B cell (primary cell): ENCODE measurements around the gene ZNF230. TPM values are rescaled to one million over a fixed set of nuclear protein-coding genes. Genes with fewer than 3 reads are reported as not detected.
A peak's percentile ranks its signal among the peaks of the same experiment; 100 is the strongest.

Source experiments
- ATAC-seq: fragments of 200-7000 bp; cut with Tn5 transposase; one replicate; pipeline ENCODE4 v1.10.0; 2021; ENCODE audit warnings: low read depth, mild to moderate bottlenecking, moderate number of reproducible peaks, moderate library complexity
- CTCF ChIA-PET: fragments of 350-600 bp; sonication (Branson Sonifier 250); formaldehyde crosslinking; loops from one replicate; lab custom pipeline; 2021; ENCODE audit warnings: antibody characterized with exemption, inconsistent platforms; lab: Charles Lee
- POLR2A ChIA-PET: fragments of 350-600 bp; sonication (Branson Sonifier 250); formaldehyde crosslinking; loops from one replicate; lab custom pipeline; 2021; ENCODE audit warnings: antibody characterized with exemption; lab: Charles Lee
- DNase-seq: peaks from one replicate; pipeline ENCODE4 v3.0.0; 2013
- H2AFZ ChIP-seq: 2 replicates; pipeline ENCODE4 v1.6.1; 2012; ENCODE audit warnings: mild to moderate bottlenecking, low read depth, low read length; ENCODE audit not compliant: insufficient read depth, poor library complexity, severe bottlenecking
- H3K27ac ChIP-seq, 2 donors: 1 replicate in 1 of 2; 2 replicates in 1 of 2; pipeline ENCODE4 v1.5.1; 2012 to 2013; ENCODE audit warnings: low read length in 2 of 2, mild to moderate bottlenecking in 2 of 2, moderate library complexity in 1 of 2
- H3K27me3 ChIP-seq, 4 experiments: fragments of 200-600 bp in 1 of 4; sonication (generic) in 1 of 4; replicated peaks in 1 of 4; 1 replicate in 2 of 4; 2 replicates in 2 of 4; pipeline versions ENCODE4 v1.6.1 to v1.7.0; 2013 to 2016; ENCODE audit warnings: low read length in 3 of 4, mild to moderate bottlenecking in 2 of 4, mixed read lengths in 1 of 4, moderate library complexity in 1 of 4; ENCODE audit not compliant: insufficient read depth in 4 of 4, control insufficient read depth in 3 of 4; ENCODE audit errors: control extremely low read depth in 1 of 4
- H3K36me3 ChIP-seq, 2 experiments: replicated peaks in 1 of 2; 1 replicate in 1 of 2; 2 replicates in 1 of 2; pipeline versions ENCODE4 v1.6.1 to v1.7.1; 2013; ENCODE audit warnings: low read length in 1 of 2; ENCODE audit not compliant: insufficient read depth in 2 of 2, control insufficient read depth in 1 of 2; ENCODE audit errors: control extremely low read depth in 1 of 2, extremely low read depth in 1 of 2
- H3K4me1 ChIP-seq, 2 donors: fragments of 200-600 bp in 1 of 2; sonication (generic) in 1 of 2; 1 replicate in 1 of 2; 2 replicates in 1 of 2; pipeline versions ENCODE4 v1.5.1 to v1.6.1; 2013 to 2017; ENCODE audit warnings: low read length in 2 of 2; ENCODE audit not compliant: control insufficient read depth in 2 of 2, insufficient read depth in 2 of 2
- H3K4me2 ChIP-seq: replicated peaks from 2 replicates; pipeline ENCODE3; 2012; ENCODE audit warnings: mild to moderate bottlenecking, low read depth, low read length; ENCODE audit not compliant: poor library complexity, severe bottlenecking
- H3K4me3 ChIP-seq, 5 experiments: fragments of 200-600 bp in 1 of 5; sonication (generic) in 1 of 5; 1 replicate in 3 of 5; 2 replicates in 2 of 5; pipeline versions ENCODE4 v1.5.1 to v1.7.0; 2011 to 2016; ENCODE audit warnings: low read length in 4 of 5, mild to moderate bottlenecking in 4 of 5, low read depth in 2 of 5, control low read depth in 1 of 5, moderate library complexity in 1 of 5; ENCODE audit not compliant: insufficient read depth in 1 of 5; ENCODE audit errors: control extremely low read depth in 1 of 5, extremely low read depth in 1 of 5
- H3K79me2 ChIP-seq: fragments of 200-600 bp; sonication (generic); one replicate; pipeline ENCODE4 v1.6.0; 2016; ENCODE audit warnings: low read length; ENCODE audit not compliant: control insufficient read depth, insufficient read depth
- H3K9ac ChIP-seq: fragments of 200-600 bp; sonication (generic); 2 replicates; pipeline ENCODE4 v1.6.1; 2017; ENCODE audit warnings: mild to moderate bottlenecking, low read length, moderate library complexity
- H3K9me3 ChIP-seq, 3 donors: one replicate each; pipeline versions ENCODE4 v1.6.1 to v1.7.1; 2013; ENCODE audit warnings: low read length in 2 of 3; ENCODE audit not compliant: control insufficient read depth in 2 of 3, insufficient read depth in 1 of 3; ENCODE audit errors: control extremely low read depth in 1 of 3
- H4K20me1 ChIP-seq: 2 replicates; pipeline ENCODE4 v1.6.0; 2012; ENCODE audit warnings: mild to moderate bottlenecking, low read length; ENCODE audit not compliant: insufficient read depth, control insufficient read depth, poor library complexity, severe bottlenecking
- H3K27ac Mint-ChIP-seq: one replicate; pipeline ENCODE4 v1.8.0; 2021; ENCODE audit warnings: mixed read lengths
- H3K27me3 Mint-ChIP-seq: one replicate; pipeline ENCODE4 v1.8.0; 2021; ENCODE audit warnings: mixed read lengths
- H3K4me1 Mint-ChIP-seq: one replicate; pipeline ENCODE4 v1.8.0; 2021; ENCODE audit warnings: mixed read lengths
- H3K4me3 Mint-ChIP-seq: one replicate; pipeline ENCODE4 v1.8.0; 2021; ENCODE audit warnings: mixed read lengths
- H3K9me3 Mint-ChIP-seq: one replicate; pipeline ENCODE4 v1.8.0; 2022; ENCODE audit warnings: mixed read lengths; ENCODE audit not compliant: insufficient read depth
- CTCF ChIP-seq: fragments of 200-600 bp; IDR thresholded peaks from one replicate; pipeline ENCODE4 v1.8.0; 2022; ENCODE audit warnings: antibody characterized with exemption, mild to moderate bottlenecking
- EZH2 ChIP-seq: IDR thresholded peaks from 2 replicates; pipeline ENCODE4 v1.6.1; 2012; ENCODE audit warnings: borderline replicate concordance, low read depth, mild to moderate bottlenecking, moderate library complexity, low read length; ENCODE audit not compliant: insufficient read depth, poor library complexity, severe bottlenecking
- WGBS: methylation state at CpG from one replicate; pipeline ENCODE4 v1.1.5; 2013; ENCODE audit warnings: missing lambda C conversion rate; ENCODE audit not compliant: insufficient coverage; 5-methylcytosine and 5-hydroxymethylcytosine counted together
- intact Hi-C: fragments of 100-400 bp; cut with micrococcal nuclease; formaldehyde crosslinking; loops from one replicate; pipeline ENCODE4 v1.10.0; 2022
- polyA plus RNA-seq: library from polyadenylated mRNA; depleted of rRNA; stranded (reverse); fragments of >200 nt; gene quantifications from 2 replicates; pipeline ENCODE4 v1.2.3, GENCODE V29; 2012
- total RNA-seq, 2 donors: library from RNA; stranded (reverse); fragments of 120-200 nt in 1 of 2; gene quantifications; 1 replicate in 1 of 2; 2 replicates in 1 of 2; pipeline versions ENCODE4 v1.2.3 to v1.2.4, GENCODE V29; 2013 to 2022

The ZNF230 gene
- total and polyA plus RNA-seq, 2 donors (not counting 1 experiment from before 2014, with no cell fraction given), result 3.7 to 16.8 TPM

GRCh38 chr19:43983912-43984686, 18.7 kb upstream of the ZNF230 start, which contains the start of gene ZNF155:
Gene ZNF155 (plus strand): TSS chr19:43984188. CDS start chr19:43988544, 4,356 bp downstream.
- Mint-ChIP-seq H3K27ac (peak within 1 kb of the TSS; percentile 80), H3K4me1 (peaks cover 12% of the 10 kb centered on the region), H3K4me3 (peak within 1 kb of the TSS; percentile 95), H3K27me3 (no peaks in the 10 kb centered on the region), H3K9me3 (no peaks in the 10 kb centered on the region)
- Histone ChIP-seq H3K9me3 (peaks cover 0 to 7% (median 0%) of the 10 kb centered on the region in 3 donors), H2AFZ (peak within 1 kb of the TSS; percentile 100), H3K4me2 (peak within 1 kb of the TSS; percentile 81), H4K20me1 (no peaks in the 10 kb centered on the region), H3K4me1 (peaks cover 3 to 14% of the 10 kb centered on the region in 2 donors), H3K9ac (peak within 1 kb of the TSS; percentile 94), H3K27ac (peak within 1 kb of the TSS; percentile 61 to 79), H3K27me3 (no peaks in the 10 kb centered on the region), H3K79me2 (peaks cover 27% of the 10 kb centered on the region), H3K36me3 (peaks cover 0 to 5% of the 10 kb centered on the region in 2 experiments), H3K4me3 (peak within 1 kb of the TSS; percentile 79 to 93 (median 85))
- DNase-seq (peak; percentile 84), ATAC-seq (peak; percentile 92)
- POLR2A ChIA-PET, result interaction anchor here (1.0 kb wide), 1 partner anchor 49 kb away, joined by 5 read pairs; the partner anchor contains the start of gene ZNF45
- WGBS, result 4% methylated on average over 28 of the region's 40 CpGs
- no peak for TF ChIP-seq EZH2
- intact Hi-C loops, result loop anchor here (1.0 kb wide), 3 partner anchors 18 to 49 kb away; partner anchors contain the start of genes ZNF221, ZNF230 and ZNF45
- CTCF ChIA-PET, result no interaction called here

- DNase-seq (no peak), ATAC-seq (no peak)
- peaks cover 27% of the 10 kb centered on the region for H3K79me2 ChIP-seq
- CTCF ChIA-PET, result no interaction called here
- H3K4me2 ChIP-seq, result peak overlapping the region; percentile 81
- Mint-ChIP-seq H3K4me1 (peaks cover 12% of the 10 kb centered on the region), H3K9me3 (peaks cover under 1% of the 10 kb centered on the region), H3K27me3 (no peaks in the 10 kb centered on the region), H3K27ac (peak overlapping the region; percentile 61), H3K4me3 (peak overlapping the region; percentile 95)
- H2AFZ ChIP-seq, result peak overlapping the region; percentile 100
- H3K9me3 ChIP-seq, result peaks cover 0 to 7% (median 0%) of the 10 kb centered on the region in 3 donors
- peak overlapping the region; percentile 94 for H3K9ac ChIP-seq
- POLR2A ChIA-PET, result no interaction called here
- peaks cover 0 to 11% of the 10 kb centered on the region in 2 experiments for H3K36me3 ChIP-seq
- H4K20me1 ChIP-seq, result no peaks in the 10 kb centered on the region
- H3K4me3 ChIP-seq, result peak overlapping the region; percentile 79 to 93 (median 85)
- intact Hi-C loops, result loop anchor here (1.0 kb wide), 2 partner anchors 33 to 49 kb away; partner anchors contain the start of genes ZNF221 and ZNF45
- 4% methylated on average over 14 of the region's 14 CpGs for WGBS
- no peak for TF ChIP-seq EZH2
- TF ChIP-seq CTCF, result no peak
- H3K4me1 ChIP-seq, result peaks cover 3 to 14% of the 10 kb centered on the region in 2 donors
- H3K27ac ChIP-seq, result peak overlapping the region in 1 of 2 donors; percentile 79
- no peaks in the 10 kb centered on the region for H3K27me3 ChIP-seq
These were observed 18.1 kb upstream of the ZNF230 start for GRCh38 chr19:43984687-43985000.
